C4-2B (cell line): ENCODE measurements around the gene SKAP2.
A peak's percentile ranks its signal among the peaks of the same experiment; 100 is the strongest.

Source experiments
- H3K27ac ChIP-seq: fragments of 450-650 bp; 2 replicates; pipeline ENCODE4 v1.5.1; 2017
- ZFX ChIP-seq: fragments of 450-650 bp; IDR thresholded peaks from 2 replicates; pipeline ENCODE4 v1.6.1; 2017
- TF ChIP-seq, protein P1 (sequence below): fragments of 450-650 bp; conservative IDR thresholded peaks from 2 replicates; pipeline ENCODE4 v1.5.1; 2017; ENCODE audit warnings: mild to moderate bottlenecking

Gene SKAP2

DNA sequence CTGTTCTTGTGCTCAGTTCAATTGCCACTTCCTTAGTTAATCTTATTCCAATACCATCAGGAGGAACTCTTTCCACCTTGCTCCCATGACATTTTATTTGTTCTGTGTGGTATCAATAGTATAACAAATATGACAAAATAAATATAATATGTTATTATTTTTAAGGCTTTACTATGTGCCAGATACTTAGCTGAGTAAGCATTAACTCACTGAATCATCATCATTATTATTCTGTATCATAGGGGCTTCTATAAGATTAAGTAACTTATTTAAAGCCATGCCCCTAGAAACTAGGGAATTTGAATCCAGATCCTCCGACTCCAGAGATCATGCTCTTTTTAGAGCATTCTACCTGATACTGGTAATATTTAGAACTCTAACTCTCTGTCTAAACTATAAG is 33.5 kb upstream of the SKAP2 start:
- TF ChIP-seq, protein P1, sequence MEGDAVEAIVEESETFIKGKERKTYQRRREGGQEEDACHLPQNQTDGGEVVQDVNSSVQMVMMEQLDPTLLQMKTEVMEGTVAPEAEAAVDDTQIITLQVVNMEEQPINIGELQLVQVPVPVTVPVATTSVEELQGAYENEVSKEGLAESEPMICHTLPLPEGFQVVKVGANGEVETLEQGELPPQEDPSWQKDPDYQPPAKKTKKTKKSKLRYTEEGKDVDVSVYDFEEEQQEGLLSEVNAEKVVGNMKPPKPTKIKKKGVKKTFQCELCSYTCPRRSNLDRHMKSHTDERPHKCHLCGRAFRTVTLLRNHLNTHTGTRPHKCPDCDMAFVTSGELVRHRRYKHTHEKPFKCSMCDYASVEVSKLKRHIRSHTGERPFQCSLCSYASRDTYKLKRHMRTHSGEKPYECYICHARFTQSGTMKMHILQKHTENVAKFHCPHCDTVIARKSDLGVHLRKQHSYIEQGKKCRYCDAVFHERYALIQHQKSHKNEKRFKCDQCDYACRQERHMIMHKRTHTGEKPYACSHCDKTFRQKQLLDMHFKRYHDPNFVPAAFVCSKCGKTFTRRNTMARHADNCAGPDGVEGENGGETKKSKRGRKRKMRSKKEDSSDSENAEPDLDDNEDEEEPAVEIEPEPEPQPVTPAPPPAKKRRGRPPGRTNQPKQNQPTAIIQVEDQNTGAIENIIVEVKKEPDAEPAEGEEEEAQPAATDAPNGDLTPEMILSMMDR = no peak
- TF ChIP-seq ZFX = no peak
- H3K27ac ChIP-seq = no peak overlapping the region

DNA sequence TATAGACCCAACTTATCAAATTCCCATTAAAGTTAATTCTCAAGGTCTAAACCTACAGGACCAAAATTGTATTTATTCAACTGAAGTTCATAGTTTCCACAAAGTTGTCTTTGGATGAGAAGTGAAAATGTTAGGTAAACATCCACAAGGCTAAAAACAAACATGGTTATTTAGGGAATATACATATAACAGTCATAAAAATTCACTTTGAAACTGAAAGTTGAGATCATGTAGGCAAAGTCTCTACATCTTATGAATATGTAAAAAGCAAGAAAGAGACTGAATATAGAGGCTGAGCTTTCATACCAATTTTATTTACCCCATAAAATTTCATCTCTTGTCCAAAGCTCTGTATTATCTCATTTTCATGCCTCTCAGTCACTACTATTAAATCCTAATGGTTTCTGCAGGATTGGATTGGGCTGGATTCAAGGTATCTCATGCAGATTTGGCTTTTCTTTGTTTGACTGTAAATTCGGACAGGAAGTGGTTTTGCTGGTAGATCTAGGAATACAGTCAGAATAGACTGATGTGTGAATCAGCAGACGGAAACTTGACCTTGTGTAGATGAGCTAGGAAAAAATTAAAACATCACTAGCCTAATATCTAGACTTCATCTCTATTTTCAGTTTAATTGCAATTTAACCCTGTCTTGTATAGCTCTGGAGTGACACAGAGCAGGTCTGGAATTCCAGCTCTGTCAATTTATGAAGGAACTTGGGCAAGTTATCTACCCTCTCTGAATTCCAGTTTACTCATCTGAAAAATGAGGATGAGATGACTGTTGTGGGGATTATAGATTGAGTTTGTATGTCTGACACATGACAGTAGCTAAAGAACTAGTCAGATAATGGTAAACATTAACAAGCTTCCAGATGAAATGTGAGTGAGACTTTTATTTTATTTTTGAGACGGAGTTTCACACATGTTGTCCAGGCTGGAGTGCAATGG is 27.3 kb upstream of the SKAP2 start:
- TF ChIP-seq, protein P1 = no peak
- no peak for TF ChIP-seq ZFX
- H3K27ac ChIP-seq = no peak overlapping the region

DNA sequence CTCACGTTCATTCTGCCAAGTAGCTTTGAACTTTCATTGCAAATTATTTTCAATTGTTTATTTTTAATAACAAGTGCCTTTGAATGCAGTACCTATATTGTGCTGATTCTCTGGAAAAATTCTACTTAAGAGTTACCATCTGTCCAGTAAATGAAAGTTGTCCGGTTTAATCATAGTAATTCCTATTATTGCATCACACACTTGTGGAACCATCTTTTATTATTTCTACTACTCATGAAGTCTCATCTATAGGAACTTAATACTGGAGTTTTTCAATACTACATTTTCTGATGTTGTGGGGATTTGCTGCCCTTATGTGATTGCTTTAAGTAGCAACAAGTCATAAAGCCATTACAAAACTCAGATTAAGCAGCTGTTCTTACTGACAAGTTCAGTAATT is 16.5 kb upstream of the SKAP2 start:
- TF ChIP-seq, protein P1 = no peak
- no peak for TF ChIP-seq ZFX
- no peak overlapping the region for H3K27ac ChIP-seq

DNA sequence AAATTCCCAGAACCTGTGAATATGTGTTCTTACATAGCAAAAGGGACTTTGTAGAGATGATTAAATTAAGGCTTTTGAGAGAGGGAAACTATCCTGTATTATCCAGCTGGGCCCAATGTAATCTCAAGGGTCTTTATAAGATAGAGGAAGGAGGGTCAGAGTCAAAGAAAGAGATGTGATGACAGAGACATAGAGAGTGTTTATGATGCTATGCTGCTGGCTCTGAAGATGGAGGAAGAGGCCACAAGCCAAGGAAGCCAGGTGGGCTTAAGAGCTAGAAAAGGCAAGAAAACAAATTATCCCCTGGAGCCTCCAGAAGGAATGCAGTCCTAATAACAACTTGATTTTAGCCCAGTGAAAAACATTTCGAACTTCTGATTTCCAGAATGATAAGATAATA is 15.3 kb upstream of the SKAP2 start:
- no peak overlapping the region for H3K27ac ChIP-seq
- TF ChIP-seq, protein P1 = no peak
- TF ChIP-seq ZFX = no peak

DNA sequence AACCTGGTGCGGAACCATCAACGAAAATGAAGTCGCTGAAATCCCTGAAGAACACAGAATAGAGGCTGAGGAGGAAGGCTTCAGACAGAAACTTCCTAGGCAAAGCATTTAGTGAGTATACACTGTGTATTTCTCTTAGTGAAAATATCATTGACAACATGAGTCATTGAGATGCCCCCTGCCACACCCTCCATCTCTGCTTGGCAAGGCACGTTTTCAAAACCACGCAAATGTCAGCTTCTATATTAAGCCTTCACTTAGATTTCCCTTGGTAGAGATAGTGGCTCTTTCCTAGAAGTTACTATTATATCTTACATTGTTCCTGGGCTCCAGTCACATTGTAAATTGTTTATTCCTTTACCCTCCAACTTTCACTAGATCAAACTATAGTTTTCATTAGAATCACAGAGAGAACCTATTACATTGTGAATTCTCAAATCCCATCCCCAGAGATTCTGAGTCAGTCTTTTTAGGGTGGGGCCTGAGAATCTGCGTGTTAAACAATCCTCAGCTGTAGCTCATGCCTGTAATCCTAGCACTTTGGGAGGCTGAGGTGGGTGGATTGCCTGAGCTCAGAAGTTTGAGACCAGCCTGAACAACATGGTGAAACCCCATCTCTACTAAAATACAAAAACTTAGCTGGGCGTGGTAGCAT is 4.6 kb upstream of the SKAP2 start:
- H3K27ac ChIP-seq = no peak overlapping the region
- TF ChIP-seq, protein P1 = no peak
- TF ChIP-seq ZFX = no peak

DNA sequence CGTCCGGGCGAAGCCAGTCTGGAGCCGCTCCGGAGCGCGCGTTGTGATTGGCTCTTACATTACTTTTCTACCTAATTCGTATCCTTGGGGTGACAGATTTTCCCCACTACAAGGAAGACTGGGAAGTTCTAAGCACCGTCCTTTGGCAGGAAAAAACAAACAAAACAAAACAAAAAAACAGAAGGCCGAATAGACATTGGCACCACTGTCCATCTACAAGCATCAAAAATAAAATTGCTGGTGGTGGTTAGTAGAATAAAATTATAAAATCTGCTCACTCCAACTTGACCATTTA is 651 bp upstream of the SKAP2 start:
- TF ChIP-seq, protein P1 = no peak
- no peak for TF ChIP-seq ZFX
- H3K27ac ChIP-seq = peak overlapping the region; percentile 85

DNA sequence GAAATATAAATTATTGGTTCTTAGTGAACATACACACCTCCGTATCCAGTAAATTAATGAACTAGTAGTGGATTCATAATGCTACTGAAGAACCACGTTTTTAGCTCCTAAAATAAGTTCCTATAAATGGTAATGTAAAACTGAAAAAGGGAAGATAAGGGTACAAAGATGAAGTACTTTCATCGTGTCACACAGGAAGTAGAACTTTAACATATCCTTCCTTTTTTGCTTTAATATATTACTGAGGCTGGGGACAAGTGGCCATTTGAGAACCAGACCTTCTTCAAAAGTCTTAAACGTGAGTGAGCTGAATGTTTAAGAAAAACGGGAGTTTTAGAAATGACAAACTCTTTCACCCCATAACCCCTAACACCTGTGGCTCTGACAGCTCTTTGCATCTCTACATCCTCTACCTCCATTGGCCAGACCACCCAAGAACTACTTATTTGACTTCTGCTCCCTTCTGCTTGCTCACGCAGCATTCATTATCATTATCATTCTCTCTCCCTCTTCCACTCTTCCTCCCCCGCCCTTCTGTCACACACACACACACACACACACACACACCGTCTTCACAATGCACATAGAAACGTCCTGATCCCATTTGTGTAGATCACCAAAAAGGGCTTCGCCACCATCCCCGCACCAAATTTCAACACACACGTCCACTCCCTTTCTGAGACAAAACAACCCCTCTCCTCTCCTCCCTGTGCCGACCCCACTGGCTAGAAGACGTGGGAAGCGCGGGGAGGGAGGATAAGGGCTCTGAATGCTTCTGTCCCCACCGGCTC is 677 bp downstream of the SKAP2 start:
- TF ChIP-seq ZFX = no peak
- TF ChIP-seq, protein P1 = no peak
- peak overlapping the region; percentile 85 for H3K27ac ChIP-seq
